ENCODE results near the gene DEDD2.

DNA sequence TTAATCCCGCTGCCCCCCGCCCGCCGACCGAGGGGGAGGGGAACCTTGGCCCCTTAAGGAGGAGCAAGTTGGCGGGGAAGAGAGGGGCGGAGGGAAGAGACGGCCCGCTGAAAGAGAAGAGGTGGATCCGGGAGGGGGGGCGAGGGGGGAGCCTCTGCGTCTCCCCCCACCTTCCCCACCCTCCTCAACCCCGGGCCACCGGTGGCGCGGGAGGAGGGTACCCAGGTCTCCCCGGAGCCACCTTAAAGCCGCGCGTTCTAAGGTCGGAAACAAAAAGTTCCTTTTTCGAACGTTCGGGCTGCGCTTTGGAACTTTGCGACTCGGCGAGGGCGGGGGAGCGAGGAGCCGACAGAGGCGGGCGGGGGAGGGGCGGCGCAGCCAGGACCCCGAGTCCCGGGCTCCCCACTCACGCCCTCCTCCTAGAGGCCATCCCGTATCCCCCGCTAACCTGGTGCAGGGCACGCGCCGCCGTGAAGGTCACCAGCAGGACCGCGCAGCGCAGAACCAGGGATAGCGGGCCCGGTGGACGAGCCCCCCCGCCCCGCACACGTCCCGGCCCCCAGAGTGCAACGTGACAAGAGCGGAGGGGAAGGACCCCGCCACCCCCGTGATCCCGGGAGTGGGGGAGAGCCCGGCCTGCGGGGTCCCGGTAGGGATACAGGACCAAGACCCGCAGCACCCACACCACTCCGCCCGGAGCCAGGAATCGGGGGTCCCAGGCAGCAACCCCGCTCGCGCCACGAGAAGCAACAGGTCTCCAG lies 36.8 kb upstream of the DEDD2 start:
- TF ChIP-seq, protein P1, sequence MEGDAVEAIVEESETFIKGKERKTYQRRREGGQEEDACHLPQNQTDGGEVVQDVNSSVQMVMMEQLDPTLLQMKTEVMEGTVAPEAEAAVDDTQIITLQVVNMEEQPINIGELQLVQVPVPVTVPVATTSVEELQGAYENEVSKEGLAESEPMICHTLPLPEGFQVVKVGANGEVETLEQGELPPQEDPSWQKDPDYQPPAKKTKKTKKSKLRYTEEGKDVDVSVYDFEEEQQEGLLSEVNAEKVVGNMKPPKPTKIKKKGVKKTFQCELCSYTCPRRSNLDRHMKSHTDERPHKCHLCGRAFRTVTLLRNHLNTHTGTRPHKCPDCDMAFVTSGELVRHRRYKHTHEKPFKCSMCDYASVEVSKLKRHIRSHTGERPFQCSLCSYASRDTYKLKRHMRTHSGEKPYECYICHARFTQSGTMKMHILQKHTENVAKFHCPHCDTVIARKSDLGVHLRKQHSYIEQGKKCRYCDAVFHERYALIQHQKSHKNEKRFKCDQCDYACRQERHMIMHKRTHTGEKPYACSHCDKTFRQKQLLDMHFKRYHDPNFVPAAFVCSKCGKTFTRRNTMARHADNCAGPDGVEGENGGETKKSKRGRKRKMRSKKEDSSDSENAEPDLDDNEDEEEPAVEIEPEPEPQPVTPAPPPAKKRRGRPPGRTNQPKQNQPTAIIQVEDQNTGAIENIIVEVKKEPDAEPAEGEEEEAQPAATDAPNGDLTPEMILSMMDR (IDR thresholded peaks at IDR 0.05) = no peak
- TF ChIP-seq POLR2A (IDR thresholded peaks at IDR 0.05) = peak in 1 of 4 donors; percentile 5

Measured in esophagus squamous epithelium (tissue), 4 donors.